Motor neuron (in vitro differentiated cells): ENCODE data around the gene UBE2H. TPM values are rescaled to one million over a fixed set of nuclear protein-coding genes. Genes with fewer than 3 reads are reported as not detected.
A peak's percentile ranks its signal among the peaks of the same experiment; 100 is the strongest.
"Not testable (repeated sequence)": the region's sequence is repeated elsewhere in the genome, so short reads cannot be mapped to it uniquely, and the experiment has no call there.

ENCODE experiments used
- ATAC-seq, 8 experiments: fragments of 200-7000 bp; cut with Tn5 transposase; replicated peaks in 6 of 8; 2 replicates each; pipeline ENCODE4 v1.8.0; 2021; ENCODE audit warnings: mild to moderate bottlenecking in 8 of 8, moderate library complexity in 8 of 8
- H3K27ac ChIP-seq, 2 donors: fragments of 250-450 bp; sonication (Bioruptor Pico); 2 replicates each; pipeline ENCODE4 v1.9.0; 2021; ENCODE audit warnings: antibody characterized with exemption in 2 of 2, mild to moderate bottlenecking in 2 of 2, moderate library complexity in 1 of 2
- H3K4me1 ChIP-seq, 2 donors: fragments of 250-450 bp; sonication (Bioruptor Pico); replicated peaks in 1 of 2; 2 replicates each; pipeline ENCODE4 v1.6.1; 2021; ENCODE audit warnings: antibody characterized with exemption in 2 of 2, mild to moderate bottlenecking in 2 of 2, moderate library complexity in 1 of 2
- H3K4me3 ChIP-seq, 5 donors: fragments of 250-450 bp; sonication (Bioruptor Pico); 2 replicates each; pipeline ENCODE4 v1.9.0; 2021; ENCODE audit warnings: antibody characterized with exemption in 5 of 5, mild to moderate bottlenecking in 5 of 5, moderate library complexity in 4 of 5
- WGBS, 10 experiments: fragments of 450-650 bp; shearing (Covaris generic); methylation state at CpG; one replicate each; pipeline ENCODE4 v1.0.0; 2022; 5-methylcytosine and 5-hydroxymethylcytosine counted together
- in situ Hi-C, 9 experiments: fragments of 400-800 bp; cut with MboI; loops; one replicate each; pipeline ENCODE4 v1.15.0; 2021; ENCODE audit warnings: low sequenced_read_pairs in 9 of 9, low pct_unique_long_range_greater_than_20kb in 2 of 9; ENCODE audit not compliant: unreplicated experiment in 9 of 9
- total RNA-seq, 8 experiments: library from RNA; unstranded; fragments of 300-600 nt; gene quantifications; 2 replicates each; pipeline versions ENCODE4 v1.2.3 to v1.2.4, GENCODE V29; 2022

UBE2H gene
- total RNA-seq, 8 experiments from 2014 or later = 29.4 to 114 (median 47.6) TPM

DNA sequence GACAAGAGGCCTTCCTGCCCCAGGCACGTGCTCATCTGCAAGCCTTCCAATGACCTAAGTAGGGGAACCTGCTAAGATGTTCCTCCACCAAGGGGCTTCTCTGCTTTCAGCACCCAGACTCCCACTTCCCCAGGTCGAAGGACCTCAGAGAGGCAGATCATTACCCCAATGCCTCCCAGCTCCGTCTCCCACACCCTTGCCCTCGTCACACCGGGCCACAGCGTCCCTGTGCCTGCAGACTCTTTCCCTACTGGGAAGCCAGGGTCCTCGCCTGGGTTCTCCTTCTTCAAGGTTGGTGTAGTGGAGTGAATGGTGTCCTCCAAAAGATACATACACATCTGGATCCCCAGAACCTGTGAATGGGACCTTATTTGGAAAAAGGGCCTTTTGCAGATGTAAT, 151.9 kb downstream of the UBE2H start:
- in situ Hi-C loops = no loop called here
- WGBS, 10 experiments = 40 to 89% (median 73%) methylated on average over 1 to 5 of the region's 7 CpGs; no CpG with 5 or more reads in 5 of the 10 experiments
- H3K4me3 ChIP-seq = no peak overlapping the region
- ATAC-seq = no peak
- no peak overlapping the region for H3K27ac ChIP-seq
- peaks cover 0 to 6% of the 10 kb centered on the region in 2 donors for H3K4me1 ChIP-seq

- 77 to 100% (median 83%) methylated on average over 1 to 3 of the region's 13 CpGs; no CpG with 5 or more reads in 4 of the 10 experiments for WGBS, 10 experiments
- H3K4me1 ChIP-seq = peaks cover 0 to 6% of the 10 kb centered on the region in 2 donors
- H3K27ac ChIP-seq = no peak overlapping the region
- in situ Hi-C loops = no loop called here
- no peak for ATAC-seq
- H3K4me3 ChIP-seq = no peak overlapping the region
Observed at GRCh38 chr7:129799350-129799955, 153.3 kb downstream of the UBE2H start.

- in situ Hi-C loops = no loop called here
- WGBS, 10 experiments = 83 to 98% (median 90%) methylated on average over 2 to 9 of the region's 16 CpGs; no CpG with 5 or more reads in 5 of the 10 experiments
- Histone ChIP-seq H3K4me1 (peaks cover 0 to 6% of the 10 kb centered on the region in 2 donors), H3K27ac (no peak overlapping the region), H3K4me3 (no peak overlapping the region)
- no peak for ATAC-seq
Observed at GRCh38 chr7:129798616-129799349, 154.0 kb downstream of the UBE2H start.

DNA sequence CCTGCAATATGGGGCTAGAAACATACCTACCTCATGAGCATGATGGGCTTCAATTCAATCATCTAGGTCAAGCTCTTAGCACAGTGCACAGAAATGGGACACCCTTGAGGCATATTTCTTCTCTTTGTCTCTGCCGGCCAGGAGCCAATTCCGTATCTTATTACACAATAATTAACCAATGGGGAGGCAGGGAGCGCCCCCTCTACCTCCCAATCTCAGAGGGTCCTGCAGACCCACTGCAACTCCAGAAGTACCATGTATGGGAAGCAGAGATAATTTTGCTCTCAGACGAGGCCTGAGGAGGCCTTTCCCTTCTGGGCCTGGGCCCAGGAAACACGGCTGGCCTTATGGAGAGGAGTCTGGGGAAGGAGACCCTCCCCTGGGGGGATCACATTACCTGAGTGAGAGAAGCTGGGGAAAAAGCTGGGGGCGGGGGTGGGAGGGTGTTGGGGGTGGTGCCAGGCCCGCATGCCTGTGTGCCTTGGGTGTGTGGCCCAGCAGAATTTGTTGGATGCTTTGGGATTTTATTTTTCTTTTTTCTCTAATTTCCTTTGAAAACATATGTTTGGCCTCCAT, 155.5 kb downstream of the UBE2H start:
- in situ Hi-C loops = no loop called here
- Histone ChIP-seq H3K27ac (no peak overlapping the region), H3K4me3 (no peak overlapping the region), H3K4me1 (peaks cover 0 to 6% of the 10 kb centered on the region in 2 donors)
- 0 to 100% (median 80%) methylated on average over 1 to 2 of the region's 7 CpGs; no CpG with 5 or more reads in 5 of the 10 experiments for WGBS, 10 experiments
- no peak for ATAC-seq

GRCh38 chr7:129796186-129796775, 156.5 kb downstream of the UBE2H start:
- 60 to 100% (median 100%) methylated on average over 1 of the region's 9 CpGs; no CpG with 5 or more reads in 7 of the 10 experiments for WGBS, 10 experiments
- in situ Hi-C loops = no loop called here
- Histone ChIP-seq H3K4me3 (no peak overlapping the region), H3K4me1 (peaks cover 0 to 6% of the 10 kb centered on the region in 2 donors), H3K27ac (no peak overlapping the region)
- ATAC-seq = no peak

DNA sequence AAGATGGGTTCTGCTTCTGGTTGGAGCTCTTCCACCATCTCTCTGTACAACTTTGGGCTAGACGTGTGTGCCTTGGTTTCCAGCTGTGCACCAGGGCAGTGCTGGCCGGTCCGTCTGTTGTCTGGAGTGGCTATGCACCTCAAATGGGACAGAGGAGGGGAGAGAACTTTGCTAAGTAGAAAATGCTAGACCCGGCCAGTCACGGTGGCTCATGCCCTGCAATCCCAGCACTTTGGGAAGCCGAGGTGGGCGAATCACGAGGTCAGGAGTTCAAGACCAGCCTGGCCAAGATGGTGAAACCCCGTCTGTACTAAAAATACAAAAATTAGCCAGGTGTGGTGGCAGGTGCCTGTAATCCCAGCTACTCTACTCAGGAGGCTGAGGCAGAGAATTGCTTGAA, 158.3 kb downstream of the UBE2H start:
- H3K4me3 ChIP-seq, ATAC-seq, H3K27ac ChIP-seq, in situ Hi-C loops, H3K4me1 ChIP-seq: not testable (repeated sequence)
- 100% methylated on average over 1 to 4 of the region's 9 CpGs; no CpG with 5 or more reads in 7 of the 10 experiments for WGBS, 10 experiments

- Histone ChIP-seq H3K27ac (no peak overlapping the region), H3K4me3 (no peak overlapping the region), H3K4me1 (peaks cover 2 to 12% of the 10 kb centered on the region in 2 donors)
- ATAC-seq = peak in 2 of 8 experiments; percentile 31 to 44
- 42 to 88% (median 73%) methylated on average over 1 to 5 of the region's 9 CpGs for WGBS, 10 experiments
- in situ Hi-C loops = no loop called here
Observed at GRCh38 chr7:129793506-129794310, 159.1 kb downstream of the UBE2H start.

GRCh38 chr7:129792721-129793120, 160.0 kb downstream of the UBE2H start:
- no peak overlapping the region for H3K4me3 ChIP-seq
- in situ Hi-C loops = no loop called here
- peaks cover 4 to 12% of the 10 kb centered on the region in 2 donors for H3K4me1 ChIP-seq
- H3K27ac ChIP-seq = peak overlapping the region in 1 of 2 donors; percentile 30
- 40 to 100% (median 71%) methylated on average over 1 to 9 of the region's 9 CpGs; no CpG with 5 or more reads in 2 of the 10 experiments for WGBS, 10 experiments
- ATAC-seq = no peak

- Histone ChIP-seq H3K27ac (no peak overlapping the region), H3K4me3 (no peak overlapping the region), H3K4me1 (peaks cover 4 to 18% of the 10 kb centered on the region in 2 donors)
- ATAC-seq = peak in 1 of 8 experiments; percentile 17
- WGBS, 10 experiments = 10 to 100% (median 67%) methylated on average over 1 to 5 of the region's 6 CpGs; no CpG with 5 or more reads in 1 of the 10 experiments
- in situ Hi-C loops = no loop called here
Observed at GRCh38 chr7:129790136-129790535, 162.6 kb downstream of the UBE2H start.

- Histone ChIP-seq H3K4me1 (peaks cover 4 to 18% of the 10 kb centered on the region in 2 donors), H3K4me3 (no peak overlapping the region), H3K27ac (no peak overlapping the region)
- no peak for ATAC-seq
- in situ Hi-C loops = no loop called here
- WGBS, 10 experiments = 60% methylated on average over 1 of the region's 1 CpG; no CpG with 5 or more reads in 8 of the 10 experiments
Observed at GRCh38 chr7:129789652-129790051, 163.1 kb downstream of the UBE2H start.

GRCh38 chr7:129789000-129789399, 163.8 kb downstream of the UBE2H start:
- ATAC-seq = peak in 5 of 8 experiments; percentile 74 to 90 (median 80)
- WGBS, 10 experiments = 40 to 100% (median 74%) methylated on average over 1 to 5 of the region's 6 CpGs; no CpG with 5 or more reads in 4 of the 10 experiments
- H3K4me3 ChIP-seq = no peak overlapping the region
- no peak overlapping the region for H3K27ac ChIP-seq
- in situ Hi-C loops = no loop called here
- peaks cover 4 to 18% of the 10 kb centered on the region in 2 donors for H3K4me1 ChIP-seq

DNA sequence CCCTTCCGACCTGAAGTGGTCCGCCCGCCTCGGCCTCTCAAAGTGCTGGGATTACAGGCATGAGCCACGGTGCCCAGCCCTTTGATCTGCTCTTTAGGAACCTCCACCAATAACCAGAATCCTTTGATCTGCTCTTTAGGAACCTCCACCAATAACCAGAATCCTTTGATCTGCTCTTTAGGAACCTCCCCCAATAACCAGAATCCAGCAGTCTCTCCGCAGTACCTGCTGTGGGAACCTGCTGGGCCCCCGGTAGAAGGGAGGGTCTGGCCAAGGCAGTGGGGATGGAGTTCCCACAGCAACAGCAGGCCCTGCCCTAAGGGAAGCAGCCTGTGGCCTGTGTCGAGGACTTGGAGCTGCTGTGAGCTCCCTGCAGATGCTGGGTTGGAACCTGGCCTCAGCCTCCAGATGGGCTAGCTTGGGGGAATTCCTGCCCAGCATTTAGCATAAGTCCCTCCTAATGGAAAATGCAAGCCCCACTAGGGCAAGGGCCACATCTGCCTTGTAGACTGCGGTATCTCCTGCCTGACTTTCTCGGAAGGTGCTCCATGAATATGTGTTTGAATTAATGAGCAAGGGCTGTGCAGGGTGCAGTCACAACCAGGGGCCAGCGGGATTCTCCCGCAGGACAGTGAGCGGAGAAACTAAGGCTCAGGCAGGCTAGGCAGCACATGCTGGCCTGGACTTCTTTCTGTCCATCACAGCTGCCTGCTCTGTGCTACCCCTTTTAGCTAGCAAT, 165.8 kb downstream of the UBE2H start:
- Histone ChIP-seq H3K4me3 (no peak overlapping the region), H3K27ac (no peak overlapping the region), H3K4me1 (peaks cover 4 to 18% of the 10 kb centered on the region in 2 donors)
- 0 to 72% (median 45%) methylated on average over 2 to 10 of the region's 13 CpGs; no CpG with 5 or more reads in 2 of the 10 experiments for WGBS, 10 experiments
- in situ Hi-C loops = no loop called here
- ATAC-seq = peak in 3 of 8 experiments; percentile 85 to 94 (median 94)
